GM12878 (cell line): Measurements from ENCODE around the gene RAE1. TPM values are rescaled to one million over a fixed set of nuclear protein-coding genes. Genes with fewer than 3 reads are reported as not detected.

Source experiments
- ATAC-seq: fragments of 200-7000 bp; cut with Tn5 transposase; 3 replicates; pipeline ENCODE4 v1.9.1; 2020; ENCODE audit warnings: mild to moderate bottlenecking, moderate library complexity
- BruUV-seq: library from RNA; stranded (reverse); fragments of 400-500 nt; replicated peaks from 2 replicates; lab custom pipeline; 2021; lab: Mats Ljungman, UMichigan
- CTCF ChIA-PET: fragments of 300-600 bp; sonication (Branson Sonifier 250); formaldehyde crosslinking; extraction: SDS; loops from one replicate; lab custom pipeline; 2021; ENCODE audit warnings: inconsistent platforms; lab: Yijun Ruan, JAX
- POLR2A ChIA-PET: fragments of 350-600 bp; formaldehyde crosslinking; extraction: SDS; loops from one replicate; lab custom pipeline; 2021; ENCODE audit warnings: inconsistent platforms; lab: Charles Lee
- RAD21 ChIA-PET: fragments of 300-600 bp; sonication (Branson Sonifier 250); formaldehyde crosslinking; loops from one replicate; lab custom pipeline; 2023; ENCODE audit warnings: antibody characterized with exemption; ENCODE audit not compliant: unreplicated experiment; lab: Charles Lee
- SMC1A ChIA-PET: fragments of 300-600 bp; sonication (Branson Sonifier 250); formaldehyde crosslinking; loops from one replicate; lab custom pipeline; 2023; ENCODE audit not compliant: unreplicated experiment, uncharacterized antibody; lab: Charles Lee
- DNase-seq: peaks from one replicate; pipeline ENCODE4 v3.0.0-alpha.2; 2011; ENCODE audit warnings: low read depth, low spot score
- FAIRE-seq: peaks from 3 replicates; lab custom pipeline; 2011; peaks lifted over from hg19 to GRCh38; lab: Jason Lieb, UNC
- H2AFZ ChIP-seq: 2 replicates; pipeline ENCODE4 v1.6.0; 2011; ENCODE audit warnings: low read depth, low read length, control low read depth; ENCODE audit not compliant: control insufficient read depth
- H3K27ac ChIP-seq: 2 replicates; pipeline ENCODE4 v1.5.1; 2011; ENCODE audit warnings: control low read depth; ENCODE audit not compliant: control insufficient read depth, insufficient read depth
- H3K27me3 ChIP-seq, 2 experiments: replicated peaks in 1 of 2; 2 replicates each; pipeline versions ENCODE4 v1.6.0 to v1.6.1; 2011; ENCODE audit warnings: low read length in 1 of 2; ENCODE audit not compliant: control insufficient read depth in 2 of 2, insufficient read depth in 2 of 2
- H3K36me3 ChIP-seq, 2 experiments: 2 replicates each; pipeline ENCODE4 v1.5.1; 2011; ENCODE audit warnings: low read length in 1 of 2; ENCODE audit not compliant: control insufficient read depth in 2 of 2, insufficient read depth in 2 of 2
- H3K4me1 ChIP-seq: 2 replicates; pipeline ENCODE4 v1.6.1; 2011; ENCODE audit warnings: mild to moderate bottlenecking, low read length, moderate library complexity, mixed read lengths; ENCODE audit not compliant: control insufficient read depth, insufficient read depth
- H3K4me2 ChIP-seq: 2 replicates; pipeline ENCODE4 v1.6.0; 2011; ENCODE audit warnings: control low read depth; ENCODE audit not compliant: control insufficient read depth, insufficient read depth
- H3K4me3 ChIP-seq: fragments of 200-600 bp; sonication (generic); 2 replicates; pipeline ENCODE4 v1.5.1; 2016
- H3K79me2 ChIP-seq: 2 replicates; pipeline ENCODE4 v1.6.0; 2011; ENCODE audit warnings: low read length; ENCODE audit not compliant: control insufficient read depth, insufficient read depth
- H3K9ac ChIP-seq: 2 replicates; pipeline ENCODE4 v1.8.0; 2011; ENCODE audit warnings: low read length, control low read depth, mixed read lengths; ENCODE audit not compliant: control insufficient read depth, insufficient read depth
- H3K9me3 ChIP-seq: replicated peaks from 3 replicates; pipeline ENCODE4 v1.5.1; 2011; ENCODE audit warnings: mild to moderate bottlenecking, low read length; ENCODE audit not compliant: control insufficient read depth, insufficient read depth
- H4K20me1 ChIP-seq: 2 replicates; pipeline ENCODE4 v1.6.0; 2011; ENCODE audit not compliant: control insufficient read depth, insufficient read depth
- ATF7 ChIP-seq: fragments of 450-650 bp; IDR thresholded peaks from 2 replicates; pipeline ENCODE4 v1.6.1; 2016; ENCODE audit warnings: low read depth, mild to moderate bottlenecking
- BHLHE40 ChIP-seq, 2 experiments: fragments of 450-650 bp in 1 of 2; IDR thresholded peaks; 2 replicates each; pipeline ENCODE4 v1.6.1; 2011 to 2017; ENCODE audit warnings: low read depth in 2 of 2, borderline replicate concordance in 1 of 2, improper control_type of control experiment in 1 of 2, low read length in 1 of 2, mild to moderate bottlenecking in 1 of 2
- CEBPB ChIP-seq, 2 experiments: fragments of 150-350 bp in 1 of 2; IDR thresholded peaks; 2 replicates each; pipeline ENCODE4 v1.6.1; 2012 to 2014; ENCODE audit warnings: low read depth in 2 of 2, low read length in 2 of 2, borderline replicate concordance in 1 of 2, inconsistent platforms in 1 of 2
- CREM ChIP-seq: IDR thresholded peaks from 2 replicates; pipeline ENCODE4 v1.6.1; 2014; ENCODE audit warnings: antibody characterized with exemption, low read depth
- FOS ChIP-seq: IDR thresholded peaks from 3 replicates; pipeline ENCODE4 v1.6.1; 2011; ENCODE audit warnings: borderline replicate concordance; ENCODE audit not compliant: insufficient read length; ENCODE audit errors: extremely low read depth
- HDGF ChIP-seq: fragments of 450-650 bp; IDR thresholded peaks from 2 replicates; pipeline ENCODE4 v1.6.1; 2016; ENCODE audit warnings: antibody characterized with exemption
- JUNB ChIP-seq: IDR thresholded peaks from 2 replicates; pipeline ENCODE4 v1.6.1; 2016; ENCODE audit warnings: antibody characterized with exemption, mild to moderate bottlenecking
- LARP7 ChIP-seq: fragments of 450-650 bp; IDR thresholded peaks from 2 replicates; pipeline ENCODE4 v1.6.1; 2017; ENCODE audit warnings: mild to moderate bottlenecking
- POLR2AphosphoS5 ChIP-seq: IDR thresholded peaks from 2 replicates; pipeline ENCODE4 v1.6.1; 2011; ENCODE audit warnings: mild to moderate bottlenecking, low read length, inconsistent platforms
- RFX5 ChIP-seq: IDR thresholded peaks from 2 replicates; pipeline ENCODE4 v1.6.1; 2011; ENCODE audit warnings: low read depth, low read length, improper control_type of control experiment
- RUNX3 ChIP-seq: IDR thresholded peaks from 2 replicates; pipeline ENCODE4 v1.6.1; 2012; ENCODE audit warnings: low read length, inconsistent platforms
- SMARCA5 ChIP-seq: fragments of 450-650 bp; IDR thresholded peaks from 2 replicates; pipeline ENCODE4 v1.6.1; 2017; ENCODE audit warnings: mild to moderate bottlenecking
- SMC3 ChIP-seq: IDR thresholded peaks from 2 replicates; pipeline ENCODE4 v1.6.1; 2011; ENCODE audit warnings: low read length, improper control_type of control experiment, borderline replicate concordance
- STAT1 ChIP-seq: fragments of 450-650 bp; conservative IDR thresholded peaks from 2 replicates; pipeline ENCODE4 v1.6.1; 2014; ENCODE audit warnings: antibody characterized with exemption, mild to moderate bottlenecking
- SUPT20H ChIP-seq: IDR thresholded peaks from 2 replicates; pipeline ENCODE4 v1.6.1; 2011; ENCODE audit warnings: low read depth, mild to moderate bottlenecking, low read length, moderate library complexity, borderline replicate concordance; ENCODE audit not compliant: control insufficient read depth
- WRNIP1 ChIP-seq: IDR thresholded peaks from 2 replicates; pipeline ENCODE4 v1.6.1; 2011; ENCODE audit warnings: low read depth, low read length, improper control_type of control experiment, borderline replicate concordance
- YBX1 ChIP-seq: fragments of 450-650 bp; IDR thresholded peaks from 2 replicates; pipeline ENCODE4 v1.6.1; 2016; ENCODE audit warnings: antibody characterized with exemption
- ZNF592 ChIP-seq: fragments of 450-650 bp; IDR thresholded peaks from 2 replicates; pipeline ENCODE4 v1.6.1; 2017; ENCODE audit warnings: mild to moderate bottlenecking, moderate library complexity
- ZZZ3 ChIP-seq: IDR thresholded peaks from 2 replicates; pipeline ENCODE4 v1.6.1; 2011; ENCODE audit warnings: low read depth; ENCODE audit not compliant: control insufficient read depth, insufficient read length
- whole genome bisulfite sequencing: methylation state at CpG from one replicate; pipeline ENCODE4 v1.1.6; 2016; ENCODE audit warnings: low lambda C conversion rate; ENCODE audit not compliant: insufficient replicate concordance, insufficient coverage; ENCODE audit errors: missing lambda C conversion rate; 5-methylcytosine and 5-hydroxymethylcytosine counted together
- in situ Hi-C: fragments of 300-500 bp; cut with MboI; formaldehyde crosslinking; loops from 9 replicates; pipeline ENCODE4 v1.14.3; 2018; ENCODE audit warnings: mixed read lengths
- intact Hi-C: fragments of 100-400 bp; cut with micrococcal nuclease; formaldehyde crosslinking; loops from one replicate; pipeline ENCODE4 v1.14.2; 2022; ENCODE audit not compliant: unreplicated experiment
- polyA plus RNA-seq, 11 experiments: library from polyadenylated mRNA; depleted of rRNA in 4 of 11; unstranded in 6 of 11; stranded (reverse) in 5 of 11; fragments of >200 nt; fragmentation: Nextera tagmentation in 4 of 11; fragmentation: Illumina TruSeq in 1 of 11; extraction: Ambion mirVana in 4 of 11; extraction: Trizol in 1 of 11; gene quantifications; 1 replicate in 1 of 11; 2 replicates in 10 of 11; pipeline versions ENCODE4 v1.2.1 to v1.2.3, GENCODE V29; 2011 to 2016; ENCODE audit warnings: inconsistent platforms in 2 of 11, missing spikeins in 2 of 11, low read depth in 1 of 11
- total RNA-seq, 4 experiments: library from RNA; depleted of rRNA in 3 of 4; stranded (reverse); fragments of >200 nt in 3 of 4; fragmentation: Illumina TruSeq in 1 of 4; extraction: Trizol in 1 of 4; gene quantifications; 2 replicates each; pipeline versions ENCODE4 v1.2.1 to v1.2.3, GENCODE V29; 2013 to 2021
- TF ChIP-seq, protein P1 (sequence below): IDR thresholded peaks from 2 replicates; pipeline ENCODE4 v1.6.1; 2011; ENCODE audit warnings: borderline replicate concordance, low read depth, mild to moderate bottlenecking, moderate library complexity, mixed read lengths, low read length; ENCODE audit not compliant: insufficient read depth; ENCODE audit errors: extremely low read length

RAE1 gene
- total and polyA plus RNA-seq, 10 of the 15 experiments (the other 5 are each of a cell fraction or from before 2014, with no cell fraction given): 28.7 to 107 (median 49.3) TPM

GRCh38 chr20:57385940-57386339, 34.9 kb downstream of the RAE1 start:
- CTCF ChIA-PET: no interaction called here
- 89% methylated on average over 6 of the region's 6 CpGs for WGBS
- in situ Hi-C loops: loop anchor here (5.0 to 25.0 kb wide), 3 partner anchors 206 to 1276 kb away; partner anchors contain the start of gene STX16

More at GRCh38 chr20:57385940-57386339, 34.9 kb downstream of the RAE1 start:
- Histone ChIP-seq H3K9me3 (no peaks in the 10 kb centered on the region), H3K27me3 (no peaks in the 10 kb centered on the region), H3K79me2 (no peaks in the 10 kb centered on the region; the same call in 1 of the 2 replicates), H4K20me1 (no peaks in the 10 kb centered on the region), H3K9ac (no peak overlapping the region), H3K4me2 (no peak overlapping the region), H3K36me3 (peaks cover 2 to 3% of the 10 kb centered on the region in 2 experiments; a peak in 2 of 4 replicates), H3K4me3 (no peak overlapping the region), H3K4me1 (peaks cover 23% of the 10 kb centered on the region), H2AFZ (no peak overlapping the region), H3K27ac (no peak overlapping the region)
- RAD21 ChIA-PET: interaction anchor here (2.2 kb wide), 1 partner anchor 110 kb away, joined by 5 read pairs; no protein-coding TSS in a partner anchor
- intact Hi-C loops: no loop called here
- SMC1A ChIA-PET: interaction anchor here (1.0 to 1.4 kb wide), 2 partner anchors 12 to 113 kb away, joined by 3 to 5 read pairs; no protein-coding TSS in a partner anchor
- no TSS peak for BruUV-seq
- ATAC-seq: no peak
- TF ChIP-seq POLR2AphosphoS5: no peak
- TF ChIP-seq YBX1: no peak
- no peak for TF ChIP-seq FOS
- TF ChIP-seq, protein P1, sequence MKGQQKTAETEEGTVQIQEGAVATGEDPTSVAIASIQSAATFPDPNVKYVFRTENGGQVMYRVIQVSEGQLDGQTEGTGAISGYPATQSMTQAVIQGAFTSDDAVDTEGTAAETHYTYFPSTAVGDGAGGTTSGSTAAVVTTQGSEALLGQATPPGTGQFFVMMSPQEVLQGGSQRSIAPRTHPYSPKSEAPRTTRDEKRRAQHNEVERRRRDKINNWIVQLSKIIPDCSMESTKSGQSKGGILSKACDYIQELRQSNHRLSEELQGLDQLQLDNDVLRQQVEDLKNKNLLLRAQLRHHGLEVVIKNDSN: no peak
- TF ChIP-seq HDGF: no peak
- TF ChIP-seq ZZZ3: no peak
- TF ChIP-seq JUNB: no peak
- no peak for TF ChIP-seq SMARCA5
- TF ChIP-seq RFX5: no peak
- no peak for TF ChIP-seq RUNX3
- TF ChIP-seq LARP7: no peak
- no peak for TF ChIP-seq ZNF592
- no peak for TF ChIP-seq CREM
- TF ChIP-seq ATF7: no peak
- no peak for TF ChIP-seq BHLHE40 (IDR thresholded peaks at IDR 0.05; ENCODE audit: borderline replicate concordance in 1 of 2, low read depth in 2 of 2, low read length in 1 of 2)
- TF ChIP-seq SMC3: no peak
- no peak for TF ChIP-seq CEBPB (IDR thresholded peaks at IDR 0.05; ENCODE audit: borderline replicate concordance in 1 of 2, low read depth in 2 of 2, low read length in 2 of 2)
- no peak for TF ChIP-seq SUPT20H
- no peak for TF ChIP-seq WRNIP1
- TF ChIP-seq STAT1: no peak
- FAIRE-seq: no peak
- DNase-seq: no peak
- POLR2A ChIA-PET: no interaction called here
